GM12891 (cell line): ENCODE results near the gene SLC38A3.

Source experiments
- DNase-seq: peaks from one replicate; pipeline ENCODE4 v3.0.0; 2011; ENCODE audit warnings: low spot score; ENCODE audit not compliant: insufficient read length
- FAIRE-seq: peaks from 2 replicates; lab custom pipeline; 2011; peaks lifted over from hg19 to GRCh38; lab: Jason Lieb, UNC
- PAX5 ChIP-seq: IDR thresholded peaks from 2 replicates; pipeline ENCODE4 v1.6.1; 2011; ENCODE audit warnings: low read length, moderate library complexity, mild to moderate bottlenecking; ENCODE audit not compliant: insufficient read depth, severe bottlenecking
- POLR2A ChIP-seq: IDR thresholded peaks from 2 replicates; pipeline ENCODE4 v1.6.1; 2011; ENCODE audit warnings: low read depth, low read length, control low read depth
- POLR2AphosphoS5 ChIP-seq: IDR thresholded peaks from 2 replicates; pipeline ENCODE4 v1.6.1; 2011; ENCODE audit warnings: low read depth, low read length, control low read depth
- POU2F2 ChIP-seq: IDR thresholded peaks from 2 replicates; pipeline ENCODE4 v1.6.1; 2011; ENCODE audit warnings: low read depth, mild to moderate bottlenecking, control low read depth, low read length, moderate library complexity
- SPI1 ChIP-seq: IDR thresholded peaks from 2 replicates; pipeline ENCODE4 v1.6.1; 2011; ENCODE audit warnings: low read depth, low read length, control low read depth
- TAF1 ChIP-seq: IDR thresholded peaks from 2 replicates; pipeline ENCODE4 v1.6.1; 2011; ENCODE audit warnings: low read depth, low read length, control low read depth

The SLC38A3 gene

GRCh38 chr3:50179710-50180109 is 25.4 kb upstream of the SLC38A3 start:
- DNase-seq (no peak), FAIRE-seq (no peak)
- TF ChIP-seq POLR2AphosphoS5 (no peak), PAX5 (no peak), POLR2A (no peak), TAF1 (no peak), SPI1 (no peak), POU2F2 (no peak)

- DNase-seq (no peak), FAIRE-seq (no peak)
- TF ChIP-seq SPI1: no peak
- no peak for TF ChIP-seq TAF1
- no peak for TF ChIP-seq PAX5
- TF ChIP-seq POLR2A: no peak
- TF ChIP-seq POLR2AphosphoS5: no peak
- TF ChIP-seq POU2F2: no peak
These were observed 23.1 kb upstream of the SLC38A3 start for GRCh38 chr3:50181985-50182384.

GRCh38 chr3:50182533-50183099 is 22.5 kb upstream of the SLC38A3 start:
- FAIRE-seq: no peak
- TF ChIP-seq POU2F2: no peak
- no peak for TF ChIP-seq POLR2A
- DNase-seq: no peak

- no peak for FAIRE-seq
- no peak for DNase-seq
- no peak for TF ChIP-seq POU2F2
- no peak for TF ChIP-seq POLR2A
- TF ChIP-seq PAX5: no peak
- no peak for TF ChIP-seq SPI1
- TF ChIP-seq TAF1: no peak
- no peak for TF ChIP-seq POLR2AphosphoS5
These were observed 21.3 kb upstream of the SLC38A3 start for GRCh38 chr3:50183755-50184154.

- TF ChIP-seq POLR2AphosphoS5: no peak
- no peak for TF ChIP-seq POLR2A
- FAIRE-seq (no peak), DNase-seq (no peak)
These were observed 20.7 kb upstream of the SLC38A3 start for GRCh38 chr3:50184242-50184978.

- FAIRE-seq: no peak
- no peak for DNase-seq
- TF ChIP-seq PAX5 (no peak), POLR2AphosphoS5 (no peak), TAF1 (no peak), SPI1 (no peak), POU2F2 (no peak), POLR2A (no peak)
These were observed 19.8 kb upstream of the SLC38A3 start for GRCh38 chr3:50185230-50185629.

- TF ChIP-seq TAF1 (no peak), POLR2A (no peak), POLR2AphosphoS5 (no peak), PAX5 (no peak), SPI1 (no peak), POU2F2 (no peak)
- DNase-seq (no peak), FAIRE-seq (no peak)
These were observed 19.0 kb upstream of the SLC38A3 start for GRCh38 chr3:50186096-50186495.

GRCh38 chr3:50187750-50188149 is 17.3 kb upstream of the SLC38A3 start:
- FAIRE-seq (no peak), DNase-seq (no peak)
- TF ChIP-seq POU2F2 (no peak), TAF1 (no peak), POLR2AphosphoS5 (no peak), SPI1 (no peak), POLR2A (no peak), PAX5 (no peak)

- FAIRE-seq: peak; percentile 56
- no peak for DNase-seq
- TF ChIP-seq POLR2AphosphoS5 (no peak), PAX5 (no peak), POU2F2 (no peak), POLR2A (no peak), SPI1 (no peak), TAF1 (no peak)
These were observed 15.8 kb upstream of the SLC38A3 start for GRCh38 chr3:50189274-50189673.

GRCh38 chr3:50189989-50190388 is 15.1 kb upstream of the SLC38A3 start:
- TF ChIP-seq POU2F2 (no peak), SPI1 (no peak), PAX5 (no peak), TAF1 (no peak), POLR2A (no peak), POLR2AphosphoS5 (no peak)
- FAIRE-seq: no peak
- no peak for DNase-seq
